Activated naive CD4-positive, alpha-beta T cell treated with anti-CD3 and anti-CD28 coated beads, Interleukin-2, amount 50 U/mL, for 24 hours (primary cell): ENCODE results near the gene KISS1.

Experiments
- H3K27ac Mint-ChIP-seq: one replicate; pipeline ENCODE4 v1.8.0; 2021; ENCODE audit warnings: mild to moderate bottlenecking, mixed read lengths
- H3K27me3 Mint-ChIP-seq: one replicate; pipeline ENCODE4 v1.8.0; 2021; ENCODE audit warnings: mixed read lengths
- H3K36me3 Mint-ChIP-seq: one replicate; pipeline ENCODE4 v1.8.0; 2021; ENCODE audit warnings: mixed read lengths
- H3K4me1 Mint-ChIP-seq: one replicate; pipeline ENCODE4 v1.8.0; 2021; ENCODE audit warnings: mixed read lengths
- H3K4me3 Mint-ChIP-seq: one replicate; pipeline ENCODE4 v1.8.0; 2021; ENCODE audit warnings: mild to moderate bottlenecking, mixed read lengths
- H3K9me3 Mint-ChIP-seq: one replicate; pipeline ENCODE4 v1.8.0; 2021; ENCODE audit warnings: mixed read lengths

Gene KISS1

GRCh38 chr1:204205486-204205885 is 9.2 kb upstream of the KISS1 start:
- Mint-ChIP-seq H3K4me1 (peaks cover 17% of the 10 kb centered on the region), H3K4me3 (no peak overlapping the region), H3K27ac (no peak overlapping the region), H3K9me3 (no peaks in the 10 kb centered on the region), H3K36me3 (no peaks in the 10 kb centered on the region), H3K27me3 (peaks cover 23% of the 10 kb centered on the region)

DNA sequence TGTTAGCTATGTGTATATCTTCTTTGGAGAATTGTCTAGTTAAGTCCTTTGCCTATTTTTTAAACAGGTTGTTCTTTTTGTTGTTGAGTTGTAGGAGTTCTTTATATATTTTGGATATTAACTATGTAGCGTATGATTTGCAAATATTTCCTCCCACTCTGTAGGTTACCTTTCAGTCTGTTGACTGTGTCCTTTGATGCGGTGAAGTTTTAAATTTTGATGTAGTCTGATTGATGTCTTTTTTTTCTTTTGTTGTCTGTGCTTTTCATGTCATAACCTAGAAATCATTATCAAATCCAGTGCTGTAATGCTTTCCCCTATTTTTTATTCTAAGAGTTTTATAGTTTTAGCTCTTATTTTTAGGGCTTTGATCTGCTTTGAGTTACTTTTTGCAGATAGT is 8.7 kb upstream of the KISS1 start:
- H3K4me1 Mint-ChIP-seq: peaks cover 17% of the 10 kb centered on the region
- no peaks in the 10 kb centered on the region for H3K36me3 Mint-ChIP-seq
- peaks cover 23% of the 10 kb centered on the region for H3K27me3 Mint-ChIP-seq
- H3K9me3 Mint-ChIP-seq: no peaks in the 10 kb centered on the region
- H3K4me3 Mint-ChIP-seq: no peak overlapping the region
- H3K27ac Mint-ChIP-seq: no peak overlapping the region

DNA sequence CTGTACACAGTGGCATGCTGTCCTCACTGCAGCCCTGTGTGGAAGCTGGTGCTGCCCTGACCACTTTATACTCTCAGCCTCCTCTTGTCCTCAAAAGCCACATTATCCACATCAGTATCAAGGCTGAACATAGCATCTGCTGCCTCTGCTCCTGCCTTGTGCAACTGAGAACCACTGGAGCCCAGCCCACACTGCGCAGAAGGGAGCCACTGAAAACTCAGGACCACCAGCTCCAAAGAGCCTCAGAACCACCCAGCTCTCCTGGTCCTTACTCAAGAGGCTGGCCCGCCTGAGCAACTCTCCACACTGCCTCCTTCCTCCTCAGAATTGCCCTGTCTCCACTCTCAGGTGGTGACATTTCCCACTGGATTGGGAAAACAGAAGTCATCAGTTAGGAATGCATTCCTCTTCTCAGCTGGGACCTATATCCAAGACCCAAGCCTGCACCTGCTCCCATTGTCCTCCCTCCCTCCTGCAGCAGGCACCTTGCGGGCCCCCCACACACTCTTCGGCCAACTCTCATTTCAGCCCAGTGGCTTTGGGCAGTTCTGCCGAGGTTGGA is 7.0 kb upstream of the KISS1 start:
- H3K36me3 Mint-ChIP-seq: no peaks in the 10 kb centered on the region
- no peaks in the 10 kb centered on the region for H3K9me3 Mint-ChIP-seq
- H3K27me3 Mint-ChIP-seq: peaks cover 21% of the 10 kb centered on the region
- peak overlapping the region; percentile 36 for H3K27ac Mint-ChIP-seq
- H3K4me3 Mint-ChIP-seq: no peak overlapping the region
- peaks cover 17% of the 10 kb centered on the region for H3K4me1 Mint-ChIP-seq

- Mint-ChIP-seq H3K36me3 (no peaks in the 10 kb centered on the region), H3K4me1 (peaks cover 17% of the 10 kb centered on the region), H3K27ac (no peak overlapping the region), H3K9me3 (no peaks in the 10 kb centered on the region), H3K4me3 (no peak overlapping the region), H3K27me3 (peaks cover 21% of the 10 kb centered on the region)
Measured at GRCh38 chr1:204202481-204202880, 6.2 kb upstream of the KISS1 start.

- Mint-ChIP-seq H3K4me3 (no peak overlapping the region), H3K4me1 (peaks cover 12% of the 10 kb centered on the region)
Measured at GRCh38 chr1:204201348-204202040, 5.2 kb upstream of the KISS1 start.

GRCh38 chr1:204199579-204199978 is 3.3 kb upstream of the KISS1 start:
- H3K27me3 Mint-ChIP-seq: peaks cover 11% of the 10 kb centered on the region
- no peak overlapping the region for H3K27ac Mint-ChIP-seq
- no peaks in the 10 kb centered on the region for H3K9me3 Mint-ChIP-seq
- H3K4me1 Mint-ChIP-seq: peaks cover 3% of the 10 kb centered on the region
- no peaks in the 10 kb centered on the region for H3K36me3 Mint-ChIP-seq
- no peak overlapping the region for H3K4me3 Mint-ChIP-seq

More at GRCh38 chr1:204201348-204202040, 5.2 kb upstream of the KISS1 start:
- Mint-ChIP-seq H3K27me3 (peaks cover 18% of the 10 kb centered on the region), H3K27ac (no peak overlapping the region), H3K36me3 (no peaks in the 10 kb centered on the region), H3K9me3 (no peaks in the 10 kb centered on the region)

- no peaks in the 10 kb centered on the region for H3K9me3 Mint-ChIP-seq
- H3K36me3 Mint-ChIP-seq: no peaks in the 10 kb centered on the region
- H3K4me3 Mint-ChIP-seq: no peak overlapping the region
- peaks cover 5% of the 10 kb centered on the region for H3K4me1 Mint-ChIP-seq
- H3K27me3 Mint-ChIP-seq: peaks cover 3% of the 10 kb centered on the region
- H3K27ac Mint-ChIP-seq: no peak overlapping the region
Measured at GRCh38 chr1:204198348-204199340, 2.4 kb upstream of the KISS1 start.

- Mint-ChIP-seq H3K27ac (no peak overlapping the region), H3K36me3 (no peaks in the 10 kb centered on the region), H3K27me3 (no peaks in the 10 kb centered on the region), H3K9me3 (no peaks in the 10 kb centered on the region), H3K4me3 (no peak overlapping the region), H3K4me1 (peaks cover 5% of the 10 kb centered on the region)
Measured at GRCh38 chr1:204197068-204197467, 777 bp upstream of the KISS1 start.

- no peaks in the 10 kb centered on the region for H3K36me3 Mint-ChIP-seq
- H3K27ac Mint-ChIP-seq: no peak overlapping the region
- peaks cover 9% of the 10 kb centered on the region for H3K27me3 Mint-ChIP-seq
- no peak overlapping the region for H3K4me3 Mint-ChIP-seq
- no peaks in the 10 kb centered on the region for H3K9me3 Mint-ChIP-seq
- H3K4me1 Mint-ChIP-seq: peaks cover 8% of the 10 kb centered on the region
Measured at GRCh38 chr1:204194771-204195170, 1.5 kb downstream of the KISS1 start.

GRCh38 chr1:204194080-204194479 is 2.2 kb downstream of the KISS1 start:
- Mint-ChIP-seq H3K36me3 (no peaks in the 10 kb centered on the region), H3K27me3 (peaks cover 13% of the 10 kb centered on the region), H3K4me1 (peaks cover 13% of the 10 kb centered on the region), H3K4me3 (no peak overlapping the region), H3K9me3 (no peaks in the 10 kb centered on the region), H3K27ac (no peak overlapping the region)

DNA sequence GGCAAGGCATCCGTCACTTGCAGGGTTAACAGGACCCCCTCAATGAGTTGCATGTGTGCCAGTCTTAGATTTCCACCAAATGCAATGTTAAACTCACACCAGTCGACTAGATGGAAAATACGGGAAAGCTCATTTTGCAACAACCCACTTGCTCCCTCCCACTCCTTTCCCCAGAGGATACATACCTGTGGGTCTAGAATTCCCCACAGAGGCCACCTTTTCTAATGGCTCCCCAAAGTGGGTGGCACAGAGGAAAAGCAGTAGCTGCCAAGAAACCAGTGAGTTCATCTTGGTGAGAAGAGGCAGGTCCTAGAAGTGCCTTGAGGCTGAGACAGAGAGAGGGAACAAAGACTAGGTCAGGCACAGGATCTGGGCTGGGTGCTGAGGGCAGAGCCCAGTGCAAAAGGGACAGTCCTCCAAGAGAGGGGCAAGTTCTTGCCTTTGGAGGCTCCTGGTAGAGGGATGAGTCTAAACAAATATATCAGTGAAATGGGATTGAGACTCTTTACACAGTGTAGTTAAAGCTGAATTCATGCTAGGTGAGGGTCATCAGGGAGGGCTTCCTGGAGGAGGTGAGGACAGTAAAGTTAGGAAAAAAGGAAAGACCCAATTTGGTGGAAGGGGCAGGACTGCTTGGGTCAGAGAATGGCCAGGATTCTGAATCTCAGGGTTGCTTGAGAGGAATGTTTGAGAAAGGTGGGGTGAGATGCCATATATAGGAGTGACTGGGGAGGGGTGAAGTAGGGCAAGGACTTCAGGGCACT is 3.5 kb downstream of the KISS1 start:
- Mint-ChIP-seq H3K9me3 (no peaks in the 10 kb centered on the region), H3K4me1 (peaks cover 13% of the 10 kb centered on the region), H3K27me3 (peaks cover 17% of the 10 kb centered on the region), H3K4me3 (no peak overlapping the region), H3K36me3 (no peaks in the 10 kb centered on the region), H3K27ac (no peak overlapping the region)

- H3K4me3 Mint-ChIP-seq: no peak overlapping the region
- no peaks in the 10 kb centered on the region for H3K9me3 Mint-ChIP-seq
- H3K27me3 Mint-ChIP-seq: peaks cover 23% of the 10 kb centered on the region
- peaks cover 13% of the 10 kb centered on the region for H3K4me1 Mint-ChIP-seq
- H3K36me3 Mint-ChIP-seq: no peaks in the 10 kb centered on the region
- no peak overlapping the region for H3K27ac Mint-ChIP-seq
Measured at GRCh38 chr1:204192046-204192445, 4.2 kb downstream of the KISS1 start.

DNA sequence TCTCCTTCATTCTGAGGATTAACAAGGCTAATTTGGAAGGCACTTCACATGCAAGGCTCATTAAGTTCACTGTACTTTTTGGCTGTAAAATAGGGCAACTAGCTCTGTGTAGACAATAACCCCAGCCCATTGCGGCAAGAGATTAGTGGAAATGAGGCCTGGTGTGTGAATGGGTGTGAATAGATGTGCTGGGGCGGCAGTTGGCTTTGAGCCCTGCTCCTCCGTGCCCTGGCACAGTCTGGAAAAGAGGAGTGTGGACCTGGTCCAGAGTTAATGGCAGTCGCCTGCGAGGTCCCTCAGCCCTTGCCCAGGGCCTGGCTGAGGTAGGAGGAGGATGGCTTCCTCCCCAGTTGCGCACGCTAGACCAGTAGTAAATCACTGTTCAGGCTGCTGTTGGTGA is 4.8 kb downstream of the KISS1 start:
- no peak overlapping the region for H3K4me3 Mint-ChIP-seq
- no peaks in the 10 kb centered on the region for H3K9me3 Mint-ChIP-seq
- H3K4me1 Mint-ChIP-seq: peaks cover 13% of the 10 kb centered on the region
- no peaks in the 10 kb centered on the region for H3K36me3 Mint-ChIP-seq
- H3K27ac Mint-ChIP-seq: no peak overlapping the region
- peaks cover 26% of the 10 kb centered on the region for H3K27me3 Mint-ChIP-seq

DNA sequence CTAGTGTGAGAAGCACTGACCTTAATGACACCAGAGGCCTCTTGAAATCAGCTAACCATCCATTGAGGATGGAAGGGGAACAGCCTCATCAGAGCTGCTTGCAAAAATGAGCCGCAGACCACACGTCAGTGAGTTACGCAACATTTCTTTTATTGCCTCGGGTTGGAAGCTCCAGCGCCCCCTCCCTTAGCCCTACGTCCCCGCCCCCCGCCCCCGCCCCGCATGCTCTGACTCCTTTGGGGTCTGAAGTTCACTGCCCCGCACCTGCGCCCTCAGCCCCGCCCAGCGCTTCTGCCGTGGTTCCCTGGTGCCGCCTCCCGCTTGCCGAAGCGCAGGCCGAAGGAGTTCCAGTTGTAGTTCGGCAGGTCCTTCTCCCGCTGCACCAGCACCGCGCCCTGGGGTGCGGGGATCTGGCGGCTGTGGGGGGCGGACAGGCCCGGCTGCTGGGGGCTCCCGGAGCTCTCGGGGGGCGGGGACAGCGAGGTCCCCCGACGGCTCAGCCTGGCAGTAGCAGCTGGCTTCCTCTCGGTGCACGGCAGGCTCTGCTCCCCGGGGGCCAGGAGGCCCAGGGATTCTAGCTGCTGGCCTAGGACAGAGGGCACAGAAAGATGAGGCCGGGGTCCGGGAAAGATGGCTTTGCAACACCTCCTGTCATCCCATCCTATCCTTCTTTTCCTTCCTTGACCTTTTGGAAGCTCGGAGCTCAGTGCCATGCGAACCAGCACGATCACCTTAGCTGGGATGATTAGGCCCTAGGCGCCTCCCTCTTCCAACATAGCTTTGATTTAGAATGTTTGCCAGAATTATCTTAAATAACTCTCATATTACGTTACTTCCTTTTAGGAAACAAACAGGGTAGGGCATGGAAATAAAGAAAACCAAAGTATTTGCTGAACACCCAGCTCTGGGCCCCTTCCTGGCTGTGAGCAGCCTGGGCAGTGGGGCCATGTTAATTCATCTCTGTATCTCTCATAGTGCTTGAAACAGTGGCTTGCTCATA is 5.8 kb downstream of the KISS1 start:
- peaks cover 26% of the 10 kb centered on the region for H3K27me3 Mint-ChIP-seq
- no peaks in the 10 kb centered on the region for H3K36me3 Mint-ChIP-seq
- no peak overlapping the region for H3K27ac Mint-ChIP-seq
- no peaks in the 10 kb centered on the region for H3K9me3 Mint-ChIP-seq
- H3K4me3 Mint-ChIP-seq: no peak overlapping the region
- H3K4me1 Mint-ChIP-seq: peaks cover 13% of the 10 kb centered on the region
